Right lung (tissue), 5 donors: Measurements from ENCODE around the gene SULT1A1. TPM values are rescaled to one million over a fixed set of nuclear protein-coding genes. Genes with fewer than 3 reads are reported as not detected.

Experiments
- DNase-seq, 2 donors: peaks; one replicate each; pipeline ENCODE4 v3.0.0-alpha.2; 2013
- polyA plus RNA-seq, 5 donors: library from polyadenylated mRNA; unstranded; fragments of 120-200 nt; gene quantifications; one replicate each; pipeline versions ENCODE4 v1.2.1 to v1.2.3, GENCODE V29; 2013; ENCODE audit warnings: inconsistent platforms in 1 of 5, low replicate concordance in 1 of 5; ENCODE audit not compliant: insufficient read length in 5 of 5, insufficient read depth in 1 of 5

Gene SULT1A1
- polyA plus RNA-seq, 5 donors: 21.4 to 46.9 (median 38.3) TPM

GRCh38 chr16:28561557-28562187 is 48.2 kb downstream of the SULT1A1 start:
- DNase-seq: no peak

GRCh38 chr16:28558456-28558855 is 51.4 kb downstream of the SULT1A1 start:
- DNase-seq: no peak

GRCh38 chr16:28556914-28557320 is 52.9 kb downstream of the SULT1A1 start:
- no peak for DNase-seq

- DNase-seq: no peak
Measured at GRCh38 chr16:28555561-28555960, 54.3 kb downstream of the SULT1A1 start.

Other genes with a start within 250 kb of the SULT1A1 start
- gene NPIPB6, start 246.5 kb downstream of the SULT1A1 start, polyA plus RNA-seq: 1 to 10 TPM in 4 of 5 donors, under 1 TPM in 1; 0.72 to 2.6 (median 2.2) TPM
- gene EIF3CL, start 206.2 kb downstream of the SULT1A1 start, polyA plus RNA-seq: 10 to 100 TPM; 41.1 to 87.4 (median 65.9) TPM
- under 1 TPM in 4 of 5 donors, not detected in 1; 0.13 to 0.35 (median 0.22) TPM for gene NPIPB7, start 137.7 kb downstream of the SULT1A1 start, polyA plus RNA-seq
- gene CLN3, start 118.0 kb downstream of the SULT1A1 start, polyA plus RNA-seq: 10 to 100 TPM; 21.0 to 33.4 (median 28.8) TPM
- gene APOBR, start 115.4 kb downstream of the SULT1A1 start, polyA plus RNA-seq: 1 to 10 TPM in 3 of 5 donors, under 1 TPM in 2; 0.87 to 1.7 (median 1.4) TPM
- under 1 TPM in 1 of 5 donors, not detected in 4; 0.21 TPM for gene IL27, start 103.2 kb downstream of the SULT1A1 start, polyA plus RNA-seq
- 10 to 100 TPM; 29.7 to 51.1 (median 36.1) TPM for gene NUPR1, start 71.1 kb downstream of the SULT1A1 start, polyA plus RNA-seq
- gene SGF29, start 56.1 kb downstream of the SULT1A1 start, polyA plus RNA-seq: 10 to 100 TPM; 14.4 to 30.5 (median 20.3) TPM
- 1 to 10 TPM; 2.7 to 4.0 (median 3.7) TPM for gene SULT1A2, start 13.0 kb downstream of the SULT1A1 start, polyA plus RNA-seq
- gene NPIPB8, start 28.0 kb upstream of the SULT1A1 start, polyA plus RNA-seq: 1 to 10 TPM in 2 of 5 donors, under 1 TPM in 3; 0.63 to 3.0 (median 0.98) TPM
- 100 to 1,000 TPM; 253 to 385 (median 293) TPM for gene EIF3C, start 101.4 kb upstream of the SULT1A1 start, polyA plus RNA-seq
- gene NPIPB9, start 141.7 kb upstream of the SULT1A1 start, polyA plus RNA-seq: 1 to 10 TPM; 1.2 to 4.1 (median 2.1) TPM
- gene ATXN2L, start 213.0 kb upstream of the SULT1A1 start, polyA plus RNA-seq: 100 to 1,000 TPM in 3 of 5 donors, 10 to 100 TPM in 2; 84.6 to 137 (median 110) TPM
- 100 to 1,000 TPM; 123 to 192 (median 151) TPM for gene TUFM, start 236.3 kb upstream of the SULT1A1 start, polyA plus RNA-seq